GM18499 (cell line): ENCODE data around the gene SRP68.

Experiments used
- ATAC-seq: cut with Tn5 transposase; IDR thresholded peaks from one replicate; pipeline ENCODE4 v1.9.1; 2021; ENCODE audit warnings: moderate number of reproducible peaks; ENCODE audit not compliant: insufficient read depth, unreplicated experiment

Gene SRP68

GRCh38 chr17:76022973-76023899 is 49.1 kb downstream of the SRP68 start:
- ATAC-seq, result no peak

- ATAC-seq, result no peak
Measured at GRCh38 chr17:76022285-76022684, 50.0 kb downstream of the SRP68 start.

DNA sequence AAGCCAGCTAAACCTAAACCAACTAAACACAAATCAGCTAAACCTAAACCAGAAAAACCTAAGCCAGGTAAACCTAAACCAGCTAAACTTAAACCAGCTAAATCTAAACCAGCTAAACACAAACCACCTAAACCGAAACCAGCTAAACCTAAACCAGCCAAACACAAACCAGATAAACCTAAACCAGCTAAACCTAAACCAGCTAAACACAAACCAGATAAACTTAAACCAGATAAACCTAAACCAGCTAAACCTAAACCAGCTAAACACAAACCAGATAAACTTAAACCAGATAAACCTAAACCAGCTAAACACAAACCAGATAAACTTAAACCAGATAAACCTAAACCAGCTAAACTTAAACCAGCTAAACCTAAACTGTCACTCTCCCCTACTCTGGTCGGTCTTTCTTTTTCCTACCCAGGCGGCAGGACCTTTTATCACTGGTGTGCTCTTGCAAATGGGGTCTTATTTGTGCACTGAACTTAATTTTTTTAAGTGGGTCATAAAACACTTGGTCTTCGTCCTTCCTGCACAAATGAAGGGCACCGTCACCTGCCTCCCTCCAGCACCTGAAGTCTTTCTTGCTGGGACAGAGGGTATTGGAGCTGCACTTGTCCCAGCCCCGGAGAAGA is 52.4 kb downstream of the SRP68 start:
- ATAC-seq, result no peak

- no peak for ATAC-seq
Measured at GRCh38 chr17:76018801-76019200, 53.5 kb downstream of the SRP68 start.

GRCh38 chr17:76018340-76018680 is 54.0 kb downstream of the SRP68 start:
- ATAC-seq, result no peak

GRCh38 chr17:76017481-76018339 is 54.6 kb downstream of the SRP68 start:
- no peak for ATAC-seq

- no peak for ATAC-seq
Measured at GRCh38 chr17:76014925-76015261, 57.4 kb downstream of the SRP68 start.

DNA sequence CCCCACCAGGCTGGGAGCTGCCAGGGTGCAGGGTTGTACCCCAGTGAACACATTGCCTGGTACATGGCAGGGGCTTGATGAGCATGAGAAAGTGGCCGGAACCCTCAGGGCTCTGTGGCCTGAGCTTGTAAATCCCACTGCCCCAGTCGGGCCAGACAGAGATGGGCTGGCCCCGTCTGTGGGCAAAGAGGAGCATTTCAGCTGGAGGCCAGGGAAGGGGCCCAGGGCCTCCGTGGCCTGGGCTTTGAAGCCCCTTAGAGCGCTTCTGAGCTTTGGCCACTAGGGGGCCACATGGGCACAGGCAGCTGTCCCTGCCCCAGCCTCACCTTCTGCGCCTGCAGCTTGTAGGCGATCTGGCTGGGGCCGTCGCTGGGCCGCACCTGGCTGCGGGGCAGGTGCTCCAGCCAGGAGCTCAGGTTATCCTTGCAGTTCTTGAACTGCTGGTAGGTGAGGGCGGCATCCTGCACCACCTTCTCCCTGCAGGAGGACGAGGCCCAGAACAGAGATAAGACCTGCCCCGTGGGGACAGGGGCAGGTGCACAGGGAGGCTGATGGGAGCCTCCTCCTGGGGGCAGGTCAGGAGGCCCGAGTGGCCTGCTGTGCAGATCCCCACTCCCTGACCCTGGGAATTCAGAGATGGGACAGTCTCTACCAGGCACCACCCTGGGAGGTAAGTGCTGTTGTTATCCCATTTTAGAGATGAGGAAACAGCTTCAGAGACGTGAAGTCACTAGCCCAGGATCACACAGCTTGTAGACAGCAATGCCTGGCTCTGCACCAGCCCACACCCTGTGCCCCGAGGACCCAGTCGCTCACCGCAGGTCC is 58.0 kb downstream of the SRP68 start:
- ATAC-seq, result no peak

GRCh38 chr17:76013377-76013932 is 58.9 kb downstream of the SRP68 start:
- no peak for ATAC-seq

DNA sequence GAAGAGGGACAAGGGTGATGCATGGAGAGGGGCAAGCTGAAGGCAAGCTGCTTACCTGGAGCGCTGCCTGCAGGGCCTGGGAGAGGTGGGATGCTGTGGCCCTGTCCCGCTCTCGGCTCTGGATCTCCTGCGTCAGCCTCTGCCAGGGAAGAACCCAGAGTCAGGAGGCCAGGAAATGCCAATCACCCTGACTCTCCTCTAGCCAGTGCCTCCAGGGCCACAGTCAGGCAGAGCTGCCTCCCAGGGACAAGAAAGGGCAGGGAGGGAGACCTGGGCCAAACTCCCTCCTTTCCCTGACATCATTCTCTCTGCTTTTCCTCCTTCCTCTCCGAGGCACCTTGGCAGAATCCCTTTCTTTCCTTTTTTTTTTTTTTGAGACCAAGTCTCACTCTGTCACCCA is 60.4 kb downstream of the SRP68 start:
- no peak for ATAC-seq

- no peak for ATAC-seq
Measured at GRCh38 chr17:76009969-76010661, 62.2 kb downstream of the SRP68 start.

GRCh38 chr17:76009447-76009846 is 62.9 kb downstream of the SRP68 start:
- ATAC-seq, result no peak

- ATAC-seq, result no peak
Measured at GRCh38 chr17:76008630-76009425, 63.5 kb downstream of the SRP68 start.

DNA sequence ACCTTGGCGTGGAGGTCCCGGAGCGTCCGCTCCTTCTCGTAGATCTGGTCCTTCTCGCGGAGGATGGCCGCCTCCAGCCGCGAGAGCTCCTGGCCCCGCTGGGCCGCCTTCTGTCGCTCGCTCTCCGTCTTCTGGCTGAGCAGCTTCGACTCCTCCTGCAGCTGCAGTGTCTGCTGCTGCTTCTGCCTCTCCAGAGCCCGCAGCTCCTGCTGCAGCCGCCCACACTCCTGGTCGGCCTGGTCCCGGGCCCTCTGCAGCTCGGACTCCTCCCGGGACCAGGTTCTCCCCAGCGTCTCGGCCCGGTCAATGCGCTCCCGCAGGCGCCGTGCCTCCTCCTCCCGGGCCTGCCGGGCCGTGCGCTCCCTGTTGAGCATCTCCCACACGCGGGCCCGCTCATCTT is 64.1 kb downstream of the SRP68 start:
- ATAC-seq, result no peak

- ATAC-seq, result no peak
Measured at GRCh38 chr17:76007850-76008165, 64.5 kb downstream of the SRP68 start.

DNA sequence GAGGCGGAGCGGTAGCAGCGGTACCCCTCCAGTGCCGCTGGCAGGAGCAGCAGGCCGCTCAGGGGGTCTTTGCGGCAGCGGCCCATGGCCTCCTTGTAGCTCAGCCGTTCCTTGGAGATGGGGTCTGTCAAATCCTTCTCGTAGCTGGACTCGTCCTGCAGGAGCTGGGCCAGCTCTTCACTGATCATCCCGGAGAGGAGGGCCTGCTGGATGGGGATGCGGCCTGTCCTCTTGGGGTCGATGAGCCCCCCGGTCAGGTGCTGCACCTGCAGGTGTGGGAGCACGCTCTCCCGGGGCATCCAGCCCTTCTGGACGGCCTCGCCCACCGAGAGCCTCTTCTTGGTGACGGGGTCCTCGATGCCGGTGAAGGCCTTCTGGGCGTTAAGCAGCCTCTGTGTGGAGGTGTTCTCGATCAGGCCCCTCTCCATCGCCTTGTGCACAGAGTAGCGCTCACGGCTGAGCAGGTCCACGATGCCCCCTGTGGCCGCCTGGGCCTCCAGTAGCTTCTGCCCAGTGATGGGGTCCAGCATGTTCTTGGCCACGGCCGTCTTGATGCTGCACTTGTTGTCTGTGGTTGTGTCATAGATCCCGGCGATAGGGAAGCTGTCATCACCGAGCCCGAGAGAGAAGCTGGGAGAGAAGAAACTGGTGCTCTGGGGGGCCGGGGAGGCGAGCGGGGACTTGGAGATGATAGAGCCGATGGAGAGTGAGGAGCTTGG is 65.0 kb downstream of the SRP68 start:
- no peak for ATAC-seq

GRCh38 chr17:76005263-76006149 is 66.8 kb downstream of the SRP68 start:
- ATAC-seq, result no peak
